HEK293T (cell line): Measurements from ENCODE around the gene SFI1.
"Not testable (repeated sequence)": the region's sequence is repeated elsewhere in the genome, so short reads cannot be mapped to it uniquely, and the experiment has no call there.

Source experiments
- CTCF ChIA-PET: fragments of 350-600 bp; formaldehyde crosslinking; extraction: SDS; loops from one replicate; lab custom pipeline; 2021; ENCODE audit warnings: antibody characterized with exemption, inconsistent platforms; lab: Yijun Ruan, JAX
- POLR2A ChIA-PET: fragments of 350-600 bp; formaldehyde crosslinking; extraction: SDS; loops from one replicate; lab custom pipeline; 2020; ENCODE audit warnings: antibody characterized with exemption, inconsistent platforms; lab: Yijun Ruan, JAX
- DNase-seq: peaks from one replicate; pipeline ENCODE4 v3.0.0; 2012; ENCODE audit warnings: mixed read lengths; ENCODE audit errors: extremely low spot score
- ARNT ChIP-seq: fragments of 450-650 bp; IDR thresholded peaks from 2 replicates; pipeline ENCODE4 v1.6.1; 2017; ENCODE audit warnings: mild to moderate bottlenecking
- BHLHE40 ChIP-seq: fragments of 450-650 bp; IDR thresholded peaks from 2 replicates; pipeline ENCODE4 v1.6.1; 2016; ENCODE audit warnings: mild to moderate bottlenecking, moderate library complexity, borderline replicate concordance
- CTBP1 ChIP-seq: fragments of 450-650 bp; IDR thresholded peaks from 2 replicates; pipeline ENCODE4 v1.6.1; 2016; ENCODE audit warnings: borderline replicate concordance
- ELF4 ChIP-seq: fragments of 450-650 bp; IDR thresholded peaks from 2 replicates; pipeline ENCODE4 v1.6.1; 2017; ENCODE audit warnings: antibody characterized with exemption
- FOXA1 ChIP-seq: fragments of 450-650 bp; IDR thresholded peaks from 2 replicates; pipeline ENCODE4 v1.6.1; 2016; ENCODE audit warnings: mild to moderate bottlenecking
- FOXK2 ChIP-seq: fragments of 450-650 bp; IDR thresholded peaks from 2 replicates; pipeline ENCODE4 v1.6.1; 2016; ENCODE audit warnings: mild to moderate bottlenecking
- FOXM1 ChIP-seq: fragments of 450-650 bp; IDR thresholded peaks from 2 replicates; pipeline ENCODE4 v1.6.1; 2017; ENCODE audit warnings: mild to moderate bottlenecking, borderline replicate concordance
- HDGF ChIP-seq: fragments of 450-650 bp; IDR thresholded peaks from 2 replicates; pipeline ENCODE4 v1.6.1; 2017; ENCODE audit warnings: antibody characterized with exemption, borderline replicate concordance
- L3MBTL2 ChIP-seq: fragments of 450-650 bp; conservative IDR thresholded peaks from 2 replicates; pipeline ENCODE4 v1.6.1; 2016; ENCODE audit warnings: mild to moderate bottlenecking
- LEF1 ChIP-seq: fragments of 450-650 bp; IDR thresholded peaks from 2 replicates; pipeline ENCODE4 v1.6.1; 2017; ENCODE audit warnings: mild to moderate bottlenecking, borderline replicate concordance
- NFRKB ChIP-seq: fragments of 450-650 bp; IDR thresholded peaks from 2 replicates; pipeline ENCODE4 v1.6.1; 2016; ENCODE audit warnings: mild to moderate bottlenecking, moderate library complexity
- PKNOX1 ChIP-seq: fragments of 450-650 bp; IDR thresholded peaks from 2 replicates; pipeline ENCODE4 v1.6.1; 2016
- SP1 ChIP-seq: fragments of 450-650 bp; IDR thresholded peaks from 2 replicates; pipeline ENCODE4 v1.6.1; 2017
- SUZ12 ChIP-seq: fragments of 450-650 bp; IDR thresholded peaks from 2 replicates; pipeline ENCODE4 v1.6.1; 2016; ENCODE audit warnings: mild to moderate bottlenecking
- TARDBP ChIP-seq: fragments of 450-650 bp; IDR thresholded peaks from 2 replicates; pipeline ENCODE4 v1.6.1; 2016
- ZNF384 ChIP-seq: fragments of 450-650 bp; IDR thresholded peaks from 2 replicates; pipeline ENCODE4 v1.6.1; 2016

SFI1 gene

GRCh38 chr22:31489632-31490495 lies 6.5 kb upstream of the SFI1 start, which contains the start of gene EIF4ENIF1:
EIF4ENIF1 (minus strand) TSS chr22:31489842; CDS start chr22:31488718, 1,124 bp downstream.
- DNase-seq = peak; percentile 92
- ChIA-PET POLR2A (interaction anchor here (0.8 to 1.0 kb wide), 2 partner anchors 19 to 141 kb away, joined by 3 to 4 read pairs; no protein-coding TSS in a partner anchor), CTCF (interaction anchor here (0.6 kb wide), 1 partner anchor 8 kb away, joined by 4 read pairs; no protein-coding TSS in a partner anchor)
- TF ChIP-seq L3MBTL2 (peak; percentile 30; the same call in 1 of the 2 replicates), NFRKB (no peak), ELF4 (no peak), LEF1 (peak; percentile 76; the same call in 1 of the 2 replicates), SUZ12 (no peak), TARDBP (peak; percentile 97), FOXK2 (no peak)

- peak; percentile 60 for DNase-seq
- TF ChIP-seq FOXM1 = no peak
- TF ChIP-seq CTBP1 = no peak
- no peak for TF ChIP-seq ARNT
- TF ChIP-seq FOXK2 = no peak
- 0 out of 2 replicates have a peak, but pooled peaks have one; percentile 11 for TF ChIP-seq L3MBTL2
- no peak for TF ChIP-seq TARDBP
- TF ChIP-seq LEF1 = no peak
- TF ChIP-seq HDGF = no peak
- TF ChIP-seq SUZ12 = no peak
- TF ChIP-seq BHLHE40 = no peak
- TF ChIP-seq FOXA1 = no peak
- no peak for TF ChIP-seq ZNF384
- no peak for TF ChIP-seq SP1
- no peak for TF ChIP-seq ELF4
- TF ChIP-seq PKNOX1 = peak; percentile 36; the same call in 1 of the 2 replicates
- TF ChIP-seq NFRKB = no peak
- ChIA-PET POLR2A (interaction anchor here (0.9 to 1.0 kb wide), 2 partner anchors 18 to 144 kb away, joined by 3 read pairs; no protein-coding TSS in a partner anchor), CTCF (no interaction called here)
Observed at GRCh38 chr22:31490496-31490925, 5.8 kb upstream of the SFI1 start.

GRCh38 chr22:31491218-31491962 lies 4.9 kb upstream of the SFI1 start:
- DNase-seq = no peak
- TF ChIP-seq L3MBTL2 = no peak
- TF ChIP-seq LEF1 = no peak
- no peak for TF ChIP-seq ELF4
- TF ChIP-seq FOXA1 = no peak
- no peak for TF ChIP-seq ZNF384
- TF ChIP-seq TARDBP = no peak
- TF ChIP-seq CTBP1 = no peak
- TF ChIP-seq ARNT = no peak
- TF ChIP-seq FOXK2 = no peak
- no peak for TF ChIP-seq HDGF
- TF ChIP-seq FOXM1 = no peak
- TF ChIP-seq SP1 = no peak
- no peak for TF ChIP-seq PKNOX1
- TF ChIP-seq SUZ12 = no peak
- no peak for TF ChIP-seq NFRKB
- no peak for TF ChIP-seq BHLHE40
- ChIA-PET CTCF (no interaction called here), POLR2A (interaction anchor here (0.6 to 0.9 kb wide), 3 partner anchors 52 to 145 kb away, joined by 3 read pairs; no protein-coding TSS in a partner anchor)

GRCh38 chr22:31492151-31492550 lies 4.2 kb upstream of the SFI1 start:
- CTCF ChIA-PET = interaction anchor here (0.5 to 0.6 kb wide), 2 partner anchors 24 to 72 kb away, joined by 3 read pairs; no protein-coding TSS in a partner anchor
- no peak for TF ChIP-seq BHLHE40
- TF ChIP-seq PKNOX1 = no peak
- TF ChIP-seq FOXM1 = no peak
- no peak for TF ChIP-seq ELF4
- no peak for TF ChIP-seq FOXK2
- TF ChIP-seq SP1 = no peak
- TF ChIP-seq ZNF384 = no peak
- TF ChIP-seq L3MBTL2 = no peak
- no peak for TF ChIP-seq FOXA1
- no peak for TF ChIP-seq SUZ12
- TF ChIP-seq HDGF = no peak
- TF ChIP-seq ARNT = no peak
- TF ChIP-seq TARDBP = no peak
- no peak for TF ChIP-seq NFRKB
- TF ChIP-seq LEF1 = no peak
- no peak for TF ChIP-seq CTBP1
- no peak for DNase-seq
- POLR2A ChIA-PET = interaction anchor here (0.7 to 1.0 kb wide), 2 partner anchors 69 to 138 kb away, joined by 3 read pairs; no protein-coding TSS in a partner anchor

- CTCF ChIA-PET, DNase-seq, POLR2A ChIA-PET: not testable (repeated sequence)
Observed at GRCh38 chr22:31493355-31493754, 3.0 kb upstream of the SFI1 start.
